DMS153 (cell line): ENCODE measurements around the gene COL5A1.
A peak's percentile ranks its signal among the peaks of the same experiment; 100 is the strongest.
"Not testable (repeated sequence)": the region's sequence is repeated elsewhere in the genome, so short reads cannot be mapped to it uniquely, and the experiment has no call there.

Source experiments
- DNase-seq: peaks from one replicate; lab custom pipeline; 2025; lab: John Stamatoyannopoulos, UW

Gene COL5A1

GRCh38 chr9:134709512-134710270 is 68.1 kb downstream of the COL5A1 start:
- DNase-seq = no peak

- DNase-seq = no peak
Observed at GRCh38 chr9:134710271-134710540, 68.6 kb downstream of the COL5A1 start.

GRCh38 chr9:134710901-134711300 is 69.3 kb downstream of the COL5A1 start:
- no peak for DNase-seq

DNA sequence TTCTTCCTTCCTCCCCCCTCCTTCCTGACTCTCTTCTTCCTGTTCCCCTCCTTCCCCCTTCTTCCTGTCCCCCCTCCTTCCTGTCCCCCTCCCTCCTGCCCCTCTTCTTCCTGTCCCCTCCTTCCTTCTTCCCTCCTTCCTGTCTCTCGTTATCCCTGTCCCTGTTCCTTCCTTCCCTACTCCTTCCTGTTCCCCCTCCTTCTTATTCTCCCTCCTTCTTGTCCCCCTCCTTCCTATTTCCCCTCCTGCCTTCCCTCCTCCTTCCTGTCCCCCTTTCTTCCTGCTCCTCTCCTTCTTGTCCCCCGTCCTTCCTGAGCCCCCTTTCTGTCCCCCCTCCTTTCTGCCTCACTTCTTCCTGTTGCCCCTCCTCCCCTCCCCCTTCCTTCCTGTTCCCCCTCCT is 70.6 kb downstream of the COL5A1 start:
- no peak for DNase-seq

DNA sequence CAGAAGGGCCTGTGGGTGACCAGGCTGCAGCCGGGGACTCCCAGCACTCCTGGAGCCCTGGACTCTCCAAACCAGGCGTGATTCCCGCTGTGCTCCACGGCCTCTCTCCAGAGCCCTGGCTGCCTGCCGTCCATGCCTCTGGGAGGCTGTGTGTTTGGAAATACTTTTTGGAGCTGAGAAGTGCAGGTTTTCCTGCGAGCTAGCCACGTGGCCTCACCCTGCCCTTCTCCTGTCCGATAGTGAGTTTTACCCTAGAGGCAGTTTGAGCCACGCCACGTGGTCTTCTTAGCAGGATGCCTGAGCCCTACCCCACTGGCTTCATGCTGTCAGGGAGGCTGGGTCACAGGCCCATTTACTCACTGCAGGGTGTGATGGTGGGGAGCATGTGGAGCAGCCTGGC is 71.3 kb downstream of the COL5A1 start:
- no peak for DNase-seq

DNA sequence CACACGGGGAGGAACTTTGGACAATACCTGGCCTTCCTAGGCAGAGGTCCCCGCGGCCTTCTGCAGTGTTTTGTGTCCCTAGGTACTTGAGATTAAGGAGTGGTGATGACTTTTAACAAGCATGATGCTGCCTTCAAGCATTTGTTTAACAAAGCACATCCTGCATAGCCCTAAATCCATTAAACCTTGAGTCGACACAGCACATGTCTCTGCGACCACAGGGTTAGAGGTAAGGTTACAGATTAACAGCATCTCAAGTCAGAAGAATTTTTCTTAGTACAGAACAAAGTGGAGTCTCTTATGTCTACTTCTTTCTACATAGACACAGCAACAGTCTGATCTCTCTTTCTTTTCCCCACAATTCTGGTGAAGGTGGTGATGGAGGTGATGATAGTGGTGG is 73.9 kb downstream of the COL5A1 start:
- not testable (repeated sequence) for DNase-seq

GRCh38 chr9:134716067-134716466 is 74.5 kb downstream of the COL5A1 start:
- DNase-seq = no peak

GRCh38 chr9:134717056-134717455 is 75.5 kb downstream of the COL5A1 start:
- DNase-seq = no peak

DNA sequence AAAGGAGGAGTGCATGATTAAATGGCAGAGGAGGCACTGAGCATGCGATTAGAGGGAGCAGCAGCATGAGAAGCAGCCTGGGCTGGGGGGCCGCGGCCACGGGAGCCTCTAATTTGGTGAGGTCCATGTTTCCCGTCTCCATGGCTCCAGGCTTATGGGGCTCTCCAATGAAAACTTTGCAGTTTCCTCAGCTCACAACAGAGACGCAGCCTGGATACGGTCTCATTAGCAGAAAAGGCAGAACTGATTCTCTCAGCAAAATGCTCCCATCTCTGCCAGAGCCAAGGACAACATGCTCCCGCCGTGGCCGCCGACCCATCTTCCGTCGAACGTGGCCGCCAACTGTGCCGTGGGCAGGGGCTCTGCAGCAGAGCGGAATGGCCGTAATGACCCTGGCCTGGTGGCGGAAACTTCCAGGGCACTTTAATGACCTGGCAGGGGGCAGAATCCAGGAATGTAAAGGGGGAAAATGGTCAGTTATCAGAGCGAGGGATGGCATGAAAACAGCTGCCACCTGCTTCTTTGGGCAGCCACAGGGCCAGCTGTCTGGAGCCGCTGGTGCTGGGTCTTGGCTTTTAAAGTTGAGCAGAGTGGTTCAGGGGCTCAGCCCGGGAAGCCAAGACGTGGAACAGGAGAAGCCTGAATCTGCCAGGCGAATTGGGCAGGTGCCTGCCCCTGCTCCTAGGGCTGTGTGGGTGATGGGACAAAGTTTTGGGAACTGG is 76.5 kb downstream of the COL5A1 start:
- no peak for DNase-seq

DNA sequence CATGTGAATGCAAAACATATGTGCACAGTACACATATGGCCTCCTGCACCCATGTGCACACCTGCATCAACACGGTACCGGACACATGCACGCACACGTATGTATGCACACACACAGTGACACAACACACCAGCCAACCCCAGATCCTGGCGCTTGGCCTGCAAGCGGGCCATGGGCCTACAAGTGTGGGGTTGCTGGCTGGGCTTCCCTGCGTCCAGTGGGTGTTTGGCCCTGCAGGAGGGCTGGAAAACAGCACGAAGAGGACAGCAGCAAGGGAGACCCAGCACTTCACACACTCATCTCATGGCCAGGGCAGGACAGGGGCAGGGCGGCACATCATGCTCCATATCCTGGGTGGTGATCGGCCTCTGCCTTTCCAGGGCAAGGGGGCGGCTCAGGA is 77.7 kb downstream of the COL5A1 start:
- DNase-seq = no peak

- DNase-seq = no peak
Observed at GRCh38 chr9:134720136-134720753, 78.6 kb downstream of the COL5A1 start.

DNA sequence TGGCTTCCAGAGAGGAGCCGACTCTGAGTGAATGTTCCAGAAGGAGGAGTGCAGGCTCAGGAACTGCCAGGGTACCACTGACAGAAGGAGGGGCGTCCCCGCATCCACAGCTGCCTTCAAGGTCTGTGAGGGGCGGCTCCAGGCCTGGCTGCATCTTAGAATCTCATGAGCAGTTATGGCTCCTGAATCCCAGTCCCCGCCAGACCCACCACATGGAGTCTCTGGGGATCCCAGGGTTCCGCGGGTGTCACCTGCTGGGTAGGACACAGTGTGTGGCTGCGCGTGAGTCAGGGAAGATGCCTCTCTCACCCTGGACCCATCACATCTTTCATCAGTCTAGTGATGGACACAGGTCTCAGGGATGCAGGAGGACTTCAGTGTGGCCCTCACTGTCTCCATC is 79.2 kb downstream of the COL5A1 start:
- no peak for DNase-seq

- DNase-seq = no peak
Observed at GRCh38 chr9:134721344-134721743, 79.7 kb downstream of the COL5A1 start.

DNA sequence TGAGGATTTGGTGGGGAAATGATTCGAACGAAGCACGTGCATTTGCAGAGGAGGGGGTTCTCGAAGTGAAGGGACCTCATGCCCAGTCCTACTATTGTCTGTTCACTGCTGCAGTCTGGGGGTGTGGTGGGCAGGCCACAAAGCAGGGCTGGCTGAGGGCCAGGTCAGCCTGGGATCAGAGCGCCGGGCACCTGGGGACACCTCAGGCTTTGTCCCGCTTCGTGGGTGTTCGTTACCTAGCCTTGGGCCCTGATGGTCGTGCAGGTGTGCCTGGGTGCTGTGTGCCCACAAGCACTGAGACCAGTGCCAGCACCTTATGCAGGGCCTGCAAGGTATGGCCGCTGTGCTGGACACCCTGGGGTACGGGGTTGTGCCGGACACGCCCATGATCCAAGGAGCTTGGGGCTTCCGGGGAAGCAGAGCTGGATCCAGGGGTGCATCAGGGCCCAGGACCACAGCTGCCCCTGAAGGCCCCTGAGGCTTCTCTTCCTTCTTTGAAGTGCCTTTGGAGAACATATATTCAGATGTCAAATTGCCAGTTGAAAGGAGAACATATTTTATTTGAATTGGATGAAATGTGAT is 80.6 kb downstream of the COL5A1 start:
- no peak for DNase-seq

DNA sequence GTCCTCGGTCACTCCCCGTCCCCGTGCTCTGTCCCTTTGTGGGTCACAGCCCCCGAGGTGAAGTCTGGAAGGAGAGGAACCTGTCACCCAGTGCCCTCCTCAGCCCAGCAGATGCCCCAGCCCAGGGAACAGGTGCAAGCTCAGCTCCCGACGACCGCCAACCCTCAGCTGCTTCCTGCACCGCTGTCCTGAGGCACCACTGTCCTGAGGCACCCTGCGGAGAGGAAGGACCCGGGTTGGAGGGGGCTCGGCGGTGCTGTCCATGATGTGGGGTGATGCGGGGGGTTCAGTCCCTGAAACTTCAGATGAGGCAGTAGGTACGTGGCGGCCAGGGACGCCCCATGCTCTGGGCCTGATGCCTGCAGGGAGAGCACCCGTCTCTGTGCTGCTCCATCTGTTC is 81.4 kb downstream of the COL5A1 start:
- no peak for DNase-seq

DNA sequence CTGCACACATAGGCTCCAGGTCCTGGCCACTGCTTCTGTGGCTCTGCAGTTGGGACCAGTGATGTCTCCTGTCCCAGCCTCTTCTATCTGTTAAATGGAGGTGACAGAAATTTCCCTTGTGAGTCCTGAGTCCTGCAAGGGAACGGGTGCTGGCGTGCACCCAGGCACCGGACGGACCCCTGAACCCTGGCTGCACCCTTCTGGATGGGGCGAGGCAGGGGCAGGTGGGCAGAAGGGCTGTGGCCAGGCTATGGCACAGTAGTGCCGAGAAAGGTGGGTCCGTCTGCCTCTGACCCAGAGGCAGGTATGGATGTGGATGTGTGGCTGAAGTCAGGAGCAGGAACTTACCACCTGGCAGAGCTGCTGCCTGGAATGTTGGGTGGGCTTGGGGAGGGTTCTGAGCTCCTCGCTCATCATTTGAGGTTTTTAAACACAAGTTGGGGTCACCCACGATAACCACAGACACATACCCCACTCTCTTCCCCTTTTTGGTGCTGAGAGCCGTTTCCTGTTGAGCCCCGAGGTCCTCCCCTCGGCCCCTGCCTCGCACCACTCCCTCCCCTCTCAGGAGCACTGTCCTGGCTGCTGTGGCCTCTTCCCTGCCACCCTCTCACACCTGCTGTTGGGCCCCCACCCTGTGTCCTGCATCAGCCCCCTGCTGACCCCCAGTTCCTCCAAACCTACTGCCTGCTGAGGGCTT is 82.0 kb downstream of the COL5A1 start:
- no peak for DNase-seq

DNA sequence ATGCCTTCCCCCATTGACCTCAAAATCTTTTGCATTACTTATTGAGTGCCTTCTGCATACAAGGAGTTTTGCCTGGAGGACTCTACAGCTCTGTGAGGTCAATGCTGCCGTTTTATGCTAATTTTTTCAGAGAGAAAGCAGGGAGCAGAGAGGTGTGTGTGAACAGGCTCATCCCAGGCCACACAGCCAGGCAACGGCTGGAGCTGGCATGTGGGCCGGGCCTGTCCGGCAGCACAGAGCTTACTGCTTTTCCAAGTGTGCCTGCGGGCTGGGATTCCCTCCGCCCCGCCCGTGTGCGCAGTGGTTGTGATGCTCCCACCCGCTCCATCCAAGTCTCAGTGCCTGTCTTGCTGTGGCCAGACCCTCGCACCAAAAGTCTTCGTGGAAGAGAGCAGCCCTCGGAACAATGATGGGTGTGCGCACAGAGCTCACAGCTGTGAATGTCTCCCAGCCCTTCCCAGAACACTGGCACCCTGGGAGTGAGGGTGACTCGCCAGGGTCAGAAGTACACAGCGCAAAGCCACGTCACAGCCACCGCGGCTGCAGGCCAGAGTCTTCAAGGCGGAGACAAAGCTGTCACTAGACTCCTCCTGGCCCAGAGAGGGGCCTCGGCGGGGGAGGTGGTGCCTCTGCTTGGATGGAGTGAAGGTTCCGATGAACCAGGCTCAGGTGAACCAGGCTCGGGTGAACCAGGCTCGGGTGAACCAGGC is 82.8 kb downstream of the COL5A1 start:
- no peak for DNase-seq

DNA sequence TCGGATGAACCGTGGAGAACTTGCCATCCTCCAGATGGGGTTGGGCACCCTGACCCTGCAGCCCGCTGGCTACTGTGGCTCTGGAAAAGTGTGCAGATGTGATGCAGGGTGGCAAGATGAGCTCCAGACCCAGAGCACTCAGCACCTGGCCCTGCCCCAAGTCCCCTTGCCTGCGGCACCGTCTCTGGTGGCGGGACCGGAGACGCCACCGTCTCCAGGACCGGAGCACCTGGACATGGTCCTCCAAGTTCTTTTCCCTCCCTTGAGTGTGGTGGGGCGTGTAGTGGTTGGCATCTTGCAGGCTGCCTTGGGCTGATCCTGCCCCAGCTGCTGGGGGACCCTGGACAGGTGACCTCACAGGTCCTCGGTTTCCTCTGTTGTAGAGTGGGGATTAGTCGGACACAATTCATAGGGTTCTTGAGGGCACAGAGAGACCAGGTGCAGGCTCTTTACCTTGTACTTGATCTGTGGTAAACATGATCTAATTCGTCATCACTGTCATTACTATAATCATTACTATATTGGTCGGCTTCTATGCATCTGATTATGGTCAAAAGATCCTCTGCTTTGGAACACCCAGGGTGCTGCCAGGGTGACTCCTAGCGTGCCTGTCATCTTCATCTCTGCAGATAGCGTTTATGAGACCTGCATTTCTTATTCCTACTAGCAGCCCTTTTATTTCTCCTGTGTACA is 83.5 kb downstream of the COL5A1 start:
- DNase-seq = no peak

GRCh38 chr9:134725605-134725940 is 84.0 kb downstream of the COL5A1 start:
- peak; percentile 37 for DNase-seq

DNA sequence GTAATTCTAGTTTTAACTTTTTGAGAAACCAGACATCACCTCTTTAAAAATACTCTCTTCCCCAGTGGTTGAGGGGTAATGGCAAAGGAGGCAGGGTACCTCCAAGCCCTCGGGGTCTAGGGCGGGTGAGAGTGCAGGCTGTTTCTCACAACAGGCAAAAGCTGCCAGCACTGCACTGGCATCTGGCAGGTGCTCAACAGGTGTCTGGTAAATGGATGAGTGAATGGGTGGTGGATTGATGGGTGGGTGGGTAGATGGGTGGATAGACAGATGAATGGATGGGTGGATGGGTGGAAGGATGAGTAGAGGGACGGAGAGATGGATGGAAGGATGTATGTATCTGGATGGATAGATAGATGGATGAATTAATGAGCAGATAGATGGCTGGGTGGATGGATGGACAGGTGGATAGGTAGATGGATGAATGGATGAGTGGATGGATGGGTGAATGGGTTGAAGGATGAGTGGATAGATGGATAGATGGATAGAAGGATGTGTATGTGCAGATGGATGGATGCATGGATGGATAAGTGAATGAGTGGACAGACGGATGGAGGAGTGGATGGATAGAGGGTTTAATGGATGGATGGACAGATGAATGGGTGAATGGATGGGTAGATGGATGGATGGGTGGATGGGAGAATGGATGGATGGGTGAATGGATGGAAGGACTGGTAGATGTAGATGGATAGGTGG is 84.6 kb downstream of the COL5A1 start:
- no peak for DNase-seq

DNA sequence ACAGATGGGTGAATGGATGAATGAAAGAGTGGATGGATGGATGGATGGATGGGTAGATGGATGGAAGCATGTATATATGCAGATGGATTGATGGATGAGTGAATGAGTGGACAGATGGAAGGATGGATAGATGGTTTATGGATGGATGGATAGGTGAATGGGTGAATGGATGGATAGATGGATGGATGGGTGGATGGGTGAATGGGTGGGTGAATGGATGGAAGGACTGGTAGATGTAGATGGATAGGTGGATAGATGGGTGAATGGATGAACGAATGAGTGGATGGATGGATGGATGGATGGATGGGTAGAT is 85.1 kb downstream of the COL5A1 start:
- no peak for DNase-seq
